ENCODE results near the gene CSK. TPM values are rescaled to one million over a fixed set of nuclear protein-coding genes. Genes with fewer than 3 reads are reported as not detected.
"Not testable (repeated sequence)": the region's sequence is repeated elsewhere in the genome, so short reads cannot be mapped to it uniquely, and the experiment has no call there.

CSK gene
- total RNA-seq (2014; rRNA removed; shearing (Covaris generic)), result 9.4 and 23.8 TPM in 2 replicates

DNA sequence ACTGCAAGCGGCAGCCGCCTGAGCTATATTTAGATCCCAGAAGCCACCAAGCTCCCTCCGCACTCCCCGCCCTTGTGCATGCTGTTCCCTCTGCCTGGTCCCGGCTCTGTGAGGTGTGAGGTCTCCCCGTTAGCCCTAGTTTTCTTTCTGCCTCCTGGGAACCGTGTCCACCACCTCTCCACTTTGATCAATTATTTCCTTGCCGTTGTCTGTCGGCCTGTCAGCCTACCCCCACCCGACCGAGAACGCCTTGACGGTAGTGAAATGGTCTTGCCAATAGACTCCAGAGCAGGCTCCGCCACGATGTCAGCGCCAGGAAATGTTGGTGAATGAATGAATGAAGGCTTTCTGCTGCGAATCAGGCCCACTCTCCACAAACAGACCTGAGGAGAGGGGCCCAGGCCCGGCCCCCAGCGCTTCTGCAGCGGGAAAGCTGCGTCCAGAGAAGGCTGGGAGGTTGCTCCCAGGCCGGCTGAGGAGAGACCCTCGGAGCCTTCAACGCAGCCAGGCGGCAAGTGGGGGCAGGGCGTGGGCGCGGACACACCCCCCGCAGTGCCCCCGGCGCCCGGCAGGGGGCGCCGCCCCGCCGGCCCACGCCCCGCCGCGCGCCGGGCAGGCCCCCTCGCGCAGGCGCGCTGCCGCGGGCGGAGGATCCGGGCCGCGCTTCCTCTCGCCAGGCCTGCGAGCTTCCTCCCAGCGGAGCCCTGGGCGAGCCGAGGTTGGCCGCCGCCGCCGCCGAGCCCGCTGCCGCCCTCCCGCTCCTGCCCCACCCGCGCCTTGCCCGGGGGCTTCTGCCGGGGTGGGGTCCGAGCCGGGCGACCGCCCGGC, at the start of gene CSK:
CSK (plus strand) TSS at position 650 of the 828 bp plus-strand sequence. CDS start 16,218 bp downstream, outside the sequence.
- peak; percentile 61 for DNase-seq (ENCODE audit: low read depth)

GRCh38 chr15:74732846-74733245, 49.0 kb upstream of the CSK start:
- no peak for DNase-seq (ENCODE audit: low read depth)

DNA sequence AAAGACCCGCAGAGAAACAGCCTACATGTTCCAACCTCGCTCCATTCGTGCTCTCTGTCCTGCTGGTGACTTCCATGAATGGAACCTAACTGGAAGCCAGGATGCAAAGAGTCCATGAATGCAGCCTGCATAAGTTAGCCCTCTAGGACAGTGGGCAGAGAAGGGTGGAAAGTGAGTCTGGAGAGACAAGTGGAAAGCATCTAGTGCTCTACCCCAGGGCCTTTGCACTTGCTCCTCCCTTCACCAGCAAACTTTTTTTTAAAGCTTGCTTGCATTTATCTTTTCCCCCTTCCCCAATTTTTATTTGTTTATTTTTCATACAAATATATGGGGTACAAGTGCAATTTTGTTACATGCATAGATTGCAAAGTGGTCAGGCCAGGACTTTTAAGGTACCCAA, 48.6 kb upstream of the CSK start:
- DNase-seq (ENCODE audit: low read depth), result no peak

GRCh38 chr15:74735305-74735704, 46.6 kb upstream of the CSK start:
- no peak for DNase-seq (ENCODE audit: low read depth)

GRCh38 chr15:74738239-74738638, 43.6 kb upstream of the CSK start:
- not testable (repeated sequence) for DNase-seq (ENCODE audit: low read depth)

GRCh38 chr15:74742422-74742821, 39.5 kb upstream of the CSK start:
- no peak for DNase-seq (ENCODE audit: low read depth)

DNA sequence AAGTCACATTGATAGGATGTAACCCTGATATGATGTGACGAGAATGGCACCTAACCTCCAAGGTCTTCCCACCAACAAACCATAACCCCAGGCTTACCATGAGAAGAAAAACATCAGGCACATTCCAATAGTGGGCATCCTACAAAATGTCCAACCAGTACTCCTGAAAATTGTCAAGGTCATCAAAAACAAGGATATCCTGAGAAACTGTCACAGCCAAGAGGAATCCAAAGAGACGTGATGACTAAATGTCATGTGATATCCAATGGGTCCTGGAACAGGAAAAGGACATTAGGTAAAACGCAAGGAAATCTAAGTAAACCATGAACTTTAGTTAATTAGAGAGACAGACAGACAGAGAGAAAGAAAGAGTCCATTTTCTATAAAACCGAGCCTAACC, 35.5 kb upstream of the CSK start:
- DNase-seq (ENCODE audit: low read depth), result no peak

DNA sequence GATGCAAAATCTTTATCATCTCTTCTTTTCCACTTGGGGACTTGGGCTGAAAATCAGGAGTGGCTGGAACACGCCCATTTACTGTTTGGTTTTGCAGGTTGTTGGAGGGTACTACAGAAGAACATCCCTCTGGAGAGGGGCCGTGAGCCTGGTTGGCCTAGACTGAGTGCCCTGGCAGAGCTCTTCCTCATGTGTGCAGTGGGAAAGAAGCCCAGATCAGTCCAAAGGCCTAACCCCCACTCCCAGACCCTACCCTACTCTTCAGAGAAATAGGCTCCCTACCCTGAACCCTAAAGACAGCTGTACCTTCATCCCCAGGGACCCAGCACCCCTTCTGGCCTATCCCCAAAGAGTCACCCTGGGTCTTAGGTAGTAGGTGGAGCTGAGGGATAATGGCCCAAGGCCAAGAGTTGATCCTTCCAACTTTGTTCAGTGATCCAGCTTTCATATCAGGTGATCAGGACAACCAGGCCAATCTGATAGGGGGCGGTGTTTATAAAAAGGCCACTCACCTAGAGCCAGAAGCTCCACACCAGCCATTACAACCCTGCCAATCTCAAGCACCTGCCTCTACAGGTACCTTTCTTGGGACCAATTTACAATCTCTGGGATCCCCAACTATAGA, 33.4 kb upstream of the CSK start, which contains the start of gene CYP1A2:
CYP1A2 (plus strand) TSS at position 524 of the 625 bp plus-strand sequence. CDS start 894 bp downstream, outside the sequence.
- no peak for DNase-seq (ENCODE audit: low read depth)

DNA sequence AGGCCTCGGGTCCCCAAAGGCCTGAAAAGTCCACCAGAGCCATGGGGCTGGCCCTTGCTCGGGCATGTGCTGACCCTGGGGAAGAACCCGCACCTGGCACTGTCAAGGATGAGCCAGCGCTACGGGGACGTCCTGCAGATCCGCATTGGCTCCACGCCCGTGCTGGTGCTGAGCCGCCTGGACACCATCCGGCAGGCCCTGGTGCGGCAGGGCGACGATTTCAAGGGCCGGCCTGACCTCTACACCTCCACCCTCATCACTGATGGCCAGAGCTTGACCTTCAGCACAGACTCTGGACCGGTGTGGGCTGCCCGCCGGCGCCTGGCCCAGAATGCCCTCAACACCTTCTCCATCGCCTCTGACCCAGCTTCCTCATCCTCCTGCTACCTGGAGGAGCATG, 32.0 kb upstream of the CSK start:
- no peak for DNase-seq (ENCODE audit: low read depth)

GRCh38 chr15:74750751-74751150, 31.1 kb upstream of the CSK start:
- DNase-seq (ENCODE audit: low read depth), result no peak

DNA sequence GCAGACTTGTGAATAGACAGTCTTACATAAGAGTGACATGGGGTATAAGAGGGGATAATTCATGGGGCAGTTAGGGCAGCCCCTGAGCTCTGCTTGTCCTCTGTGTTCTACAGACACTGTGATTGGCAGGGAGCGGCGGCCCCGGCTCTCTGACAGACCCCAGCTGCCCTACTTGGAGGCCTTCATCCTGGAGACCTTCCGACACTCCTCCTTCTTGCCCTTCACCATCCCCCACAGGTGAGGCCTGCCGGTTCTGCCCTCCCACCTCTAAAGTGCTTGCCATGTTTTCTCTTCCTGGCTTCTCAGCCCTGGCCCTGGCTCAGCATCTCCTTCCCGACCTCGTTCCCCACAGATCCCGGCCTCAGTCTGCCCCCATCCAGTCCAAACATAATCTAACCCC, 29.9 kb upstream of the CSK start:
- no peak for DNase-seq (ENCODE audit: low read depth)

- peak; percentile 70 for DNase-seq (ENCODE audit: low read depth)
Measured at GRCh38 chr15:74752531-74752930, 29.3 kb upstream of the CSK start.

DNA sequence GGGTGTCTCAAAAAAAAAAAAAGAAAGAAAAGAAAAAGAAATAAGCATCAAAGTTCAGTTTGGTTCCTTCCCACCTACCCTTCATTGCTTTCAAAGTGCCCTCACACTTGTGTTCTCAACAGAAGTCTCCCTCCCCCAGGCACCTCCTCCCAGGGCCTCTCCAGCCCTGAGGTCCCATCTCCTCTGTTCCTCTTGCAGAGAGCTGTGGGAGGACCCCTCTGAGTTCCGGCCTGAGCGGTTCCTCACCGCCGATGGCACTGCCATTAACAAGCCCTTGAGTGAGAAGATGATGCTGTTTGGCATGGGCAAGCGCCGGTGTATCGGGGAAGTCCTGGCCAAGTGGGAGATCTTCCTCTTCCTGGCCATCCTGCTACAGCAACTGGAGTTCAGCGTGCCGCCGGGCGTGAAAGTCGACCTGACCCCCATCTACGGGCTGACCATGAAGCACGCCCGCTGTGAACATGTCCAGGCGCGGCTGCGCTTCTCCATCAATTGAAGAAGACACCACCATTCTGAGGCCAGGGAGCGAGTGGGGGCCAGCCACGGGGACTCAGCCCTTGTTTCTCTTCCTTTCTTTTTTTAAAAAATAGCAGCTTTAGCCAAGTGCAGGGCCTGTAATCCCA, 27.2 kb upstream of the CSK start:
- no peak for DNase-seq (ENCODE audit: low read depth)

DNA sequence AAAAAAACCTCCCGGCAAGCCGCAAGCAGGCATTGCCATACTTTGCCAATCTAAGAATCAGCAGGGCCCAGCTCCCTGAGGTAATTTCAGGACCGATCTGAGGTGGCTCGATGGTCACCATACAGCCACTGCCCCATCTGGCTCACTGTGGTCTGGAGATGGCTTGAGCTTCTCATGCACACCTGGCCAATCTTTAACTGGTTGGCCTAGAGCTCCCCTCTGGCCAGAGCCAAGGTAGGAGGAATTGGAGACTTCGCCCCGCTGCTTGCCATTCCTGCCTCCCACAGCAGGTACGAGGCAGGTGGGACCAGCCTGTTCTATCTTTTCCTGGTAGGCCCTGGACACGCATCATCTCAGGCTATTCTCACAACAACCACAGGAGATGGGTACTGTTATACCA, 23.1 kb upstream of the CSK start:
- no peak for DNase-seq (ENCODE audit: low read depth)

- DNase-seq (ENCODE audit: low read depth), result no peak
Measured at GRCh38 chr15:74762791-74763150, 19.1 kb upstream of the CSK start.

- DNase-seq (ENCODE audit: low read depth), result no peak
Measured at GRCh38 chr15:74763416-74763815, 18.5 kb upstream of the CSK start.

GRCh38 chr15:74767167-74768098, 14.4 kb upstream of the CSK start:
- DNase-seq (ENCODE audit: low read depth), result no peak

GRCh38 chr15:74768099-74768770, 13.6 kb upstream of the CSK start:
- DNase-seq (ENCODE audit: low read depth), result no peak

GRCh38 chr15:74768771-74769342, 13.0 kb upstream of the CSK start:
- peak; percentile 47 for DNase-seq (ENCODE audit: low read depth)

GRCh38 chr15:74769463-74770025, 12.3 kb upstream of the CSK start:
- DNase-seq (ENCODE audit: low read depth), result no peak
